Activated CD4-positive, alpha-beta memory T cell treated with anti-CD3 and anti-CD28 coated beads for 36 hours (primary cell): ENCODE results near the gene CCDC174. TPM values are rescaled to one million over a fixed set of nuclear protein-coding genes. Genes with fewer than 3 reads are reported as not detected.
A peak's percentile ranks its signal among the peaks of the same experiment; 100 is the strongest.
"Not testable (repeated sequence)": the region's sequence is repeated elsewhere in the genome, so short reads cannot be mapped to it uniquely, and the experiment has no call there.

ENCODE experiments used
- CTCF ChIA-PET: fragments of 350-600 bp; sonication (Branson Sonifier 250); formaldehyde crosslinking; loops from one replicate; lab custom pipeline; 2021; ENCODE audit warnings: antibody characterized with exemption, inconsistent platforms; lab: Charles Lee
- POLR2A ChIA-PET: fragments of 350-600 bp; sonication (Branson Sonifier 250); formaldehyde crosslinking; loops from one replicate; lab custom pipeline; 2021; ENCODE audit warnings: antibody characterized with exemption; lab: Charles Lee
- DNase-seq: peaks from one replicate; pipeline ENCODE4 v3.0.0-alpha.2; 2020
- H3K27ac Mint-ChIP-seq: one replicate; pipeline ENCODE4 v1.8.0; 2021; ENCODE audit warnings: mixed read lengths
- H3K27me3 Mint-ChIP-seq: one replicate; pipeline ENCODE4 v1.8.0; 2021; ENCODE audit warnings: mixed read lengths
- H3K36me3 Mint-ChIP-seq: one replicate; pipeline ENCODE4 v1.8.0; 2021; ENCODE audit warnings: mixed read lengths
- H3K4me1 Mint-ChIP-seq: one replicate; pipeline ENCODE4 v1.8.0; 2021; ENCODE audit warnings: low read depth, mixed read lengths
- H3K4me3 Mint-ChIP-seq: one replicate; pipeline ENCODE4 v1.8.0; 2021; ENCODE audit warnings: mild to moderate bottlenecking, mixed read lengths
- H3K9me3 Mint-ChIP-seq: one replicate; pipeline ENCODE4 v1.8.0; 2021; ENCODE audit warnings: mixed read lengths
- intact Hi-C: fragments of 100-400 bp; cut with micrococcal nuclease; formaldehyde crosslinking; loops from one replicate; pipeline ENCODE4 v1.15.1; 2023
- total RNA-seq, 2 experiments: library from RNA; stranded (reverse); gene quantifications; one replicate each; pipeline ENCODE4 v1.2.3, GENCODE V29; 2021

The CCDC174 gene
- total RNA-seq: 10 to 100 TPM; 16.6 to 18.6 TPM

- peak; percentile 97 for DNase-seq
- peak within 1 kb of the TSS; percentile 89 for H3K4me3 Mint-ChIP-seq
- CTCF ChIA-PET: interaction anchor here (0.5 to 1.6 kb wide), 9 partner anchors 9 to 1170 kb away, joined by 3 to 6 read pairs (median 3); no protein-coding TSS in a partner anchor
- peaks cover 35% of the 10 kb centered on the region for H3K4me1 Mint-ChIP-seq
- no peaks in the 10 kb centered on the region for H3K27me3 Mint-ChIP-seq
- H3K27ac Mint-ChIP-seq: peak within 1 kb of the TSS; percentile 98
- POLR2A ChIA-PET: interaction anchor here (0.8 to 2.0 kb wide), 9 partner anchors 9 to 473 kb away, joined by 3 to 11 read pairs (median 4); partner anchors contain the start of genes LSM3, MRPS25 and XPC
- no peaks in the 10 kb centered on the region for H3K9me3 Mint-ChIP-seq
- intact Hi-C loops: loop anchor here (1.0 to 2.0 kb wide), 7 partner anchors 219 to 755 kb away; partner anchors contain the start of genes CHCHD4, LSM3, MRPS25 and SLC6A6
- peaks cover 24% of the 10 kb centered on the region for H3K36me3 Mint-ChIP-seq
Measured at GRCh38 chr3:14651440-14652251, at the start of gene CCDC174. Gene CCDC174 (plus strand): TSS chr3:14651762. CDS start chr3:14651837, 75 bp downstream.

GRCh38 chr3:14602006-14602803 is 49.4 kb upstream of the CCDC174 start:
- H3K4me3 Mint-ChIP-seq: no peak overlapping the region
- intact Hi-C loops: no loop called here

GRCh38 chr3:14602804-14603644 is 48.5 kb upstream of the CCDC174 start:
- no peaks in the 10 kb centered on the region for H3K36me3 Mint-ChIP-seq
- ChIA-PET CTCF (no interaction called here), POLR2A (no interaction called here)
- intact Hi-C loops: no loop called here
- no peak overlapping the region for H3K27ac Mint-ChIP-seq
- peaks cover 54% of the 10 kb centered on the region for H3K27me3 Mint-ChIP-seq
- peaks cover 7% of the 10 kb centered on the region for H3K4me1 Mint-ChIP-seq
- no peak overlapping the region for H3K4me3 Mint-ChIP-seq
- no peak for DNase-seq
- H3K9me3 Mint-ChIP-seq: no peaks in the 10 kb centered on the region

More at GRCh38 chr3:14602006-14602803, 49.4 kb upstream of the CCDC174 start:
- no peaks in the 10 kb centered on the region for H3K9me3 Mint-ChIP-seq
- H3K36me3 Mint-ChIP-seq: no peaks in the 10 kb centered on the region
- peaks cover 53% of the 10 kb centered on the region for H3K27me3 Mint-ChIP-seq
- H3K4me1 Mint-ChIP-seq: peaks cover 7% of the 10 kb centered on the region
- no peak overlapping the region for H3K27ac Mint-ChIP-seq
- DNase-seq: no peak
- POLR2A ChIA-PET: no interaction called here
- CTCF ChIA-PET: no interaction called here

- Mint-ChIP-seq H3K9me3 (no peaks in the 10 kb centered on the region), H3K27ac (no peak overlapping the region), H3K4me1 (peaks cover 2% of the 10 kb centered on the region), H3K4me3 (no peak overlapping the region), H3K36me3 (no peaks in the 10 kb centered on the region), H3K27me3 (peaks cover 43% of the 10 kb centered on the region)
- DNase-seq: no peak
- POLR2A ChIA-PET: no interaction called here
- CTCF ChIA-PET: no interaction called here
- intact Hi-C loops: no loop called here
Measured at GRCh38 chr3:14605067-14605466, 46.5 kb upstream of the CCDC174 start.

GRCh38 chr3:14605744-14606143 is 45.8 kb upstream of the CCDC174 start:
- H3K9me3 Mint-ChIP-seq: no peaks in the 10 kb centered on the region
- H3K4me1 Mint-ChIP-seq: peaks cover 2% of the 10 kb centered on the region
- no peak for DNase-seq
- ChIA-PET POLR2A (no interaction called here), CTCF (no interaction called here)
- H3K27ac Mint-ChIP-seq: no peak overlapping the region
- no peaks in the 10 kb centered on the region for H3K36me3 Mint-ChIP-seq
- peaks cover 42% of the 10 kb centered on the region for H3K27me3 Mint-ChIP-seq
- intact Hi-C loops: no loop called here
- H3K4me3 Mint-ChIP-seq: no peak overlapping the region

GRCh38 chr3:14606669-14607339 is 44.8 kb upstream of the CCDC174 start:
- peaks cover 31% of the 10 kb centered on the region for H3K27me3 Mint-ChIP-seq
- no peak overlapping the region for H3K4me3 Mint-ChIP-seq
- ChIA-PET POLR2A (no interaction called here), CTCF (interaction anchor here (1.3 to 1.7 kb wide), 3 partner anchors 13 to 403 kb away, joined by 3 to 4 read pairs (median 4); no protein-coding TSS in a partner anchor)
- no peak for DNase-seq
- H3K36me3 Mint-ChIP-seq: no peaks in the 10 kb centered on the region
- H3K27ac Mint-ChIP-seq: no peak overlapping the region
- no peaks in the 10 kb centered on the region for H3K9me3 Mint-ChIP-seq
- H3K4me1 Mint-ChIP-seq: peaks cover 2% of the 10 kb centered on the region
- intact Hi-C loops: no loop called here

- ChIA-PET POLR2A (no interaction called here), CTCF (interaction anchor here (1.0 to 1.7 kb wide), 3 partner anchors 11 to 405 kb away, joined by 3 to 4 read pairs (median 3); no protein-coding TSS in a partner anchor)
- H3K27ac Mint-ChIP-seq: no peak overlapping the region
- intact Hi-C loops: no loop called here
- no peaks in the 10 kb centered on the region for H3K36me3 Mint-ChIP-seq
- peaks cover under 1% of the 10 kb centered on the region for H3K4me1 Mint-ChIP-seq
- no peak for DNase-seq
- peaks cover 32% of the 10 kb centered on the region for H3K27me3 Mint-ChIP-seq
- H3K9me3 Mint-ChIP-seq: no peaks in the 10 kb centered on the region
- no peak overlapping the region for H3K4me3 Mint-ChIP-seq
Measured at GRCh38 chr3:14608298-14608697, 43.3 kb upstream of the CCDC174 start.

GRCh38 chr3:14609058-14609457 is 42.5 kb upstream of the CCDC174 start:
- CTCF ChIA-PET, POLR2A ChIA-PET, intact Hi-C loops, H3K36me3 Mint-ChIP-seq, H3K27ac Mint-ChIP-seq, DNase-seq, H3K9me3 Mint-ChIP-seq, H3K4me1 Mint-ChIP-seq, H3K4me3 Mint-ChIP-seq: not testable (repeated sequence)
- peaks cover 31% of the 10 kb centered on the region for H3K27me3 Mint-ChIP-seq

GRCh38 chr3:14609506-14609905 is 42.1 kb upstream of the CCDC174 start:
- H3K4me3 Mint-ChIP-seq: no peak overlapping the region

GRCh38 chr3:14609941-14610340 is 41.6 kb upstream of the CCDC174 start:
- no peak overlapping the region for H3K27ac Mint-ChIP-seq
- H3K27me3 Mint-ChIP-seq: peaks cover 25% of the 10 kb centered on the region
- DNase-seq: no peak
- no peaks in the 10 kb centered on the region for H3K4me1 Mint-ChIP-seq
- ChIA-PET CTCF (no interaction called here), POLR2A (no interaction called here)
- intact Hi-C loops: no loop called here
- H3K4me3 Mint-ChIP-seq: no peak overlapping the region
- H3K9me3 Mint-ChIP-seq: no peaks in the 10 kb centered on the region
- H3K36me3 Mint-ChIP-seq: no peaks in the 10 kb centered on the region

More at GRCh38 chr3:14609506-14609905, 42.1 kb upstream of the CCDC174 start:
- Mint-ChIP-seq H3K4me1 (no peaks in the 10 kb centered on the region), H3K27me3 (peaks cover 29% of the 10 kb centered on the region), H3K36me3 (no peaks in the 10 kb centered on the region), H3K9me3 (no peaks in the 10 kb centered on the region), H3K27ac (no peak overlapping the region)
- intact Hi-C loops: no loop called here
- ChIA-PET POLR2A (no interaction called here), CTCF (no interaction called here)
- no peak for DNase-seq

GRCh38 chr3:14614189-14614588 is 37.4 kb upstream of the CCDC174 start:
- Mint-ChIP-seq H3K27me3 (peaks cover 26% of the 10 kb centered on the region), H3K27ac (no peak overlapping the region), H3K4me3 (no peak overlapping the region), H3K36me3 (no peaks in the 10 kb centered on the region), H3K9me3 (no peaks in the 10 kb centered on the region), H3K4me1 (no peaks in the 10 kb centered on the region)
- CTCF ChIA-PET: no interaction called here
- POLR2A ChIA-PET: no interaction called here
- no peak for DNase-seq
- intact Hi-C loops: no loop called here
